Measurements from ENCODE around the gene TECR. TPM values are rescaled to one million over a fixed set of nuclear protein-coding genes. Genes with fewer than 3 reads are reported as not detected.

The TECR gene
- total RNA-seq, 1 donor from 2014 or later, result 186 TPM

GRCh38 chr19:14614099-14614412 is 84.7 kb downstream of the TECR start:
- Mint-ChIP-seq H3K4me1 (ENCODE audit: low read depth) (no peaks in the 10 kb centered on the region), H3K27ac (no peak overlapping the region), H3K27me3 (no peaks in the 10 kb centered on the region), H3K9me3 (ENCODE audit: low read depth) (peaks cover 26% of the 10 kb centered on the region), H3K36me3 (ENCODE audit: insufficient read depth) (peaks cover 5% of the 10 kb centered on the region), H3K4me3 (ENCODE audit: low read depth) (no peak overlapping the region)
- no peak for TF ChIP-seq CTCF (IDR thresholded peaks at IDR 0.05; ENCODE audit: unreplicated experiment)
- DNase-seq (ENCODE audit: low spot score, unreplicated experiment), result no peak

Small RNAs within 50 kb of the gene (microRNA-seq; reads per million reads assigned to microRNA genes)
- gene MIR639 (ENCODE audit: borderline number of aligned reads, unreplicated experiment), result not detected

Other genes with a start within 250 kb of the TECR start
- 0.96 and 1.0 TPM in 2 replicates for gene ADGRE5, start 148.2 kb upstream of the TECR start, total RNA-seq
- gene DDX39A, start 110.3 kb upstream of the TECR start, total RNA-seq, result 66.9 and 74.2 TPM in 2 replicates
- gene PKN1, start 96.3 kb upstream of the TECR start, total RNA-seq, result 106 TPM in 2 replicates
- 0.34 and 0.84 TPM in 2 replicates for gene PTGER1, start 54.2 kb upstream of the TECR start, total RNA-seq
- 66.5 and 77.4 TPM in 2 replicates for gene GIPC1, start 33.5 kb upstream of the TECR start, total RNA-seq
- gene DNAJB1, start 11.2 kb upstream of the TECR start, total RNA-seq, result 94.7 and 97.0 TPM in 2 replicates
- gene NDUFB7, start 42.5 kb downstream of the TECR start, total RNA-seq, result 117 and 120 TPM in 2 replicates
- not detected in 2 replicates for gene CLEC17A, start 53.5 kb downstream of the TECR start, total RNA-seq
- not detected in 2 replicates for gene ADGRE3, start 145.2 kb downstream of the TECR start, total RNA-seq
- gene ZNF333, start 160.5 kb downstream of the TECR start, total RNA-seq, result 21.4 and 21.6 TPM in 2 replicates
- not detected in 2 replicates for gene ADGRE2, start 249.0 kb downstream of the TECR start, total RNA-seq